ENCODE data around the gene PITPNC1.
"Not testable (repeated sequence)": the region's sequence is repeated elsewhere in the genome, so short reads cannot be mapped to it uniquely, and the experiment has no call there.

Gene PITPNC1

DNA sequence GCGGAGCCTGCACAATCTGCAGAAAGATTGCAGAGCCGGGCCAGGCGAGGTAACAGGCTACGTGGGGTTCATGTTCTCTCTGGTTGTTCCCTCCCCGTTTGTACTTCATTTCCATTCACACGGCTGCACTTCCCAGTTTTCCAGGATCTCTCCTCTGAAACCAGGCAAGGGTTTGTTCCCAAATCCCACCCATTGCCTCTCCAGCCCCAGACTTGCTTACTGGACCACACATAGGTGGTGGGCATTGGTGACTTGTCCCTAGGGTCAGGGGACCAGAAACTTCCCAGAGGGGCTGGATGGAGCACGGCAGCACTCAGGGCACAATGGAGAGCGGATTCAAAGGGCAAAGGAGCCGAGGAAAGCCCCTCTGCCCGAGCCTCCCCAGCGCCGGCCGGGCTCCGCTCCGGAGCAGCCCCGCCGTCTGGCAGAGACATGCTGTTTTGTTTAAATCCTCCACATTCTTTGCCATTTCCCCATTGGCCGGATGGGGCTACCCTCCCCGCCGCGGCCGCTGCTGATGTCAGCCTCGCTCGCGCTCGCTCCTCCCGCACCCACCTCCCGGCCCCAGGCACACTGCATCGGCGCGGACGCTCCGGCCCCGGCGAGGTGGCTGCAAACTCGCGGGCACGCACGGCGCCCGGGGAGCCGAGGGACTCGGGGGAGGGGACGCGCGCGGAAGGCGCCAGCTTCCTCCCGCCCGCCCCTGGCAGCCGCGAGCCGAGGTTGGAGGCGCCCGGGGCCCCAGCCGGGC is at the start of gene PITPNC1:
Gene PITPNC1, plus strand, starts transcription at position 545 of the 751 bp plus-strand sequence.
- peak; percentile 71 for DNase-seq (ENCODE audit: low read depth)

DNA sequence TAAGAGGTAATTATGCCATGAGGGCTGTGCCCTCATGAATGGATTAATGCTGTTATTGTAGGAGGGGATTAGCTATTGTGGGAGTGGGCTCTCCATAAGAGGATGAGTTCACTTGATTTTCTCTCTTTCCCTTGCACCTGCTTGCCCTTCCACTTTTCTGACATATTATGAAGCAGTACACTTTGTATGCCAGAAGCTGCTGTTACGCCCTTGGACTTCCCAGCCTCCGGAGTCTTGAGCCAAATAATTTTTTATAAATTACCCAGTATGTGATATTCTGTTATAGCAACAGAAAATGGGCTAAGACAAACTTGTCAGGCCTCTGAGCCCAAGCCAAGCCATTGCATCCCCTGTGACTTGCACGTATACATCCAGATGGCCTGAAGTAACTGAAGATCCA is 49.1 kb upstream of the PITPNC1 start:
- DNase-seq (ENCODE audit: low read depth) = no peak

DNA sequence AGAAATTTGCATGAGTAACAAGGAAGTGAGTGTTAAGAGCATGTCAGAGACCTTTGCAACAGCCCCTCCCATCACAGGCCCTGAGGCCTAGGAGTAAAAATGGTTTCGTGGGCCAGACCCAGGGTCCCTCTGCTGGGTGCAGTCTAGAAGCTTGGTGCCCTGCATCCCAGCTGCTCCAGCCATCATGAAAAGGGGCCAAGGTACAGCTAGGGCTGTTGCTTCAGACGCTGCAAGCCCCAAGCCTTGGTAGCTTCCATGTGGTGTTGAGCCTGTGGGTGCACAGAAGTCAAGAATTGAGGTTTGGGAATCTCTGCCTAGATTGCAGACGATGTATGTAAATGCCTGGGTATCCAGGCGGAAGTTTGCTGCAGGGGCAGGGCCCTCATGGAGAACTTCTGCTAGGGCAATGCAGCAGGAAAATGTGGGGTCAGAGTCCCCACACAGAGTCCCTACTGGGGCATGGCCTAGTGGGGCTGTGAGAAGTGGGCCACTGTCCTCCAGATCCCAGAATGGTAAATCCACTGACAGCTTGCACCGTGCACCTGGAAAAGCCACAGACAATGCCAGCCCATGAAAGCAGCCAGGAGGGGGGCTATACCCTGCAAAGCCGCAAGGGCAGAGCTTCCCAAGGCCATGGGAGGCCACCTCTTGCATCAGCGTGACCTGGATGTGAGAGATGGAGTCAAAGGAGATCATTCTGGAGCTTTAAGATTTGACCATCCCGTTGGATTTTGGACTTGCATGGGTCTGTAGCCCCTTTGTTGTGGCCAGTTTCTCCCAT is 45.5 kb upstream of the PITPNC1 start:
- not testable (repeated sequence) for DNase-seq (ENCODE audit: low read depth)

DNA sequence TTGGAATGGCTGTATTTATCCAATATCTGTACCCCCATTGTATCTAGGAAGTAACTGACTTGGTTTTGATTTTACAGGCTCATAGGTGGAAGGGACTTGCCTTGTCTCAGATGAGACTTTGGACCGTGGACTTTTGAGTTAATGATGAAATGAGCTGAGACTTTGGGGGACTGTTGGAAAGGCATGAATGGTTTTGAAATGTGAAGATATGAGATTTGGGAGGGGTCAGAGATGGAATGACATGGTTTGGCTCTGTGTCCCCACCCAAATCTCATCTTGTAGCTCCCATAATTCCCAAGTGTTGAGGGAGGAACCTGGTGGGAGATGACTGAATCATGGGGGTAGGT is 44.9 kb upstream of the PITPNC1 start:
- not testable (repeated sequence) for DNase-seq (ENCODE audit: low read depth)

DNA sequence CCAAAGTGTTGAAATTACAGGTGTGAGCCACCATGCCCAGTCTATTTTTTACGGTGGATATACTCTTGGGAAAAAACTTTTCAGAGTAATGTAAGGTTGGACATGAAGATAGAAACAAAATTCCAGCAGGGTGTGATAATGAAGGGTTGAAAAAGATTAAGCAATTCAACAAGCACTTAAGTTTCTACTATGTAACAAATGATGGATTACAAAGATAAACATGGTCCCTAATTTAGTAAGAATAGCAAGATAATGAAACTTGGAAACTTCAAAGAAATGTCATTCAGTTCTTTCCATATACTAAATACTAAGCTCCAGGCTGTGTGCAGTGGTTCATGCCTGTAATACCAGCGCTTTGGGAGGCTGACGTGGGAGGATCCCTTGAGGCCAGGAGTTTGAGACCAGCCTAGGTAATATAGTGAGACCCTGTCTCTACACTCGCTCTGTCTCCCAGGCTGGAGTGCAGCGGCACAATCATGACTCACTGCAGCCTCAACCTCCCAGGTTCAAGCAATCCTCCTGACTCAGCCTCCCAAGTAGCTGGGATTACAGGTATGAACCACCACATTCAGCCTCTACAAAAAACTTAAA is 41.7 kb upstream of the PITPNC1 start:
- no peak for DNase-seq (ENCODE audit: low read depth)

DNA sequence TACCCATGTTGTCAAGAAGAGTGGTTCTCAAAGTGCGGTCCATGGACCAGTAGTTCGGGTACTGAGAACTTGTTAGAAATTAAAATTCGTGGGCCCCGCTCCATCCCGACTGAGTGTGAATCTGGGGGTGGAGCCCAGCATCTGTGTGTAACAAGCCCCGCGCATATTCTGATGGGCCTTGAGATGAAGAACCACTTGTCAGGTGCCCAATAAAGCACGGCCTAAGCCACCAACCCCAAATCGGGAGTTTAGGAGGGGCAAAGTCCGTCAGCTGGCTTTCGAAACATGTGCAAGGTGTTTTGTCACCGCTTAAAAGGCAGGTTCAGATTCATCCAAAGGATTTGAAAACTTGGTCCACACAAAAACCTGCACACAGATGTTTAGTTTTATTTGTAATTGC is 40.2 kb upstream of the PITPNC1 start:
- DNase-seq (ENCODE audit: low read depth) = no peak

DNA sequence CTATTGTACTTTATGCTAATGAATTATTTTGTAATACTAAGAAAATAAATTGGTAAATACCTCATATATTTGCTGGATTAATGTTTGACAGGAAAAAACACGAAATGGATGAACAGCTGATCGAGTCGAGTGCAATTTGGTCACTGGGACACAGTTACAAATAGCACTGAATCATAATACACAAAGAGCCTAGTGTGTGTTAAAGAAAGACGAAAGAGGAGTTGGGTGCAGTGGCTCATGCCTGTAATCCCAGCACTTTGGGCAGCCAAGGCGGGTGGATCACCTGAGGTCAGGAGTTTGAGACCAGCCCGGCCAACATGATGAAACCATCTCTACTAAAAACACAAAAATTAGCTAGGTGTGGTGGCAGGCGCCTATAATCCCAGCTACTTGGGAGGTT is 38.7 kb upstream of the PITPNC1 start:
- DNase-seq (ENCODE audit: low read depth) = not testable (repeated sequence)

DNA sequence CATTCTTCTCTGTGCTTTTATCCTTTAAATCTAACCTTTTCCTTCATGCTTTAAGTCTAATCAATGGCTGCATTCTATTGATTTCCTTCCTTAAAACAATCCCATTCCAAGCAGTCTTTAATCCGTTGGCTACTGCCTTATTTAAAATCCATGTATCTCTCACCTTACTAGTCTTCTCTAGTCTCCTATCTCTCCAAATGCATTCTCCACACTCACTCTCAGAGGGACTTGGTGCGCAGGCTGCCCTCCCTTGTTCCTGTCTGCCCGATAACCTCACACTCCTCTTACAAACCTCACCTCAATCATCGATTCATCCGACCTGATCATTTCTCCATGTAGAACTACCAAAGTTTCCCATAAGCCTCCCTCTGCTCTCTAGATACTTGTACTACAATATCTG is 33.8 kb upstream of the PITPNC1 start:
- DNase-seq (ENCODE audit: low read depth) = no peak

DNA sequence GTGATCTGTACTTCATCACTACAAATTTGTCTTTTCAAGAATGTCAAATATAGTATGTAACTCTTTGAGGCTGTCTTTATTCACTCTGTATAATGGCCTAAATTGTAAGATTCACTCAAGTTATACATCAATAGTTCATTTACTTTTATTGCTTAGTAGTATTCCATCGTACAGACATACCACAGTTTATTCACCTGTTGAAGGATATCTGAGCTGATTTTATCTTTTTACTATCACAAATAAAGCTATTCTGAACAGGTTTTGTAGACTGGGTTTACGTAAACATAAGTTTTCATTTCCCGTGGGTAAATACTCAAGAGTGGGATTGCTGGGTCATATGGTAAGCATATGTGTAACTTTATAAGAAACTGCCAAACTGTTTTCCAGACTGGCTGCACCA is 29.3 kb upstream of the PITPNC1 start:
- no peak for DNase-seq (ENCODE audit: low read depth)

DNA sequence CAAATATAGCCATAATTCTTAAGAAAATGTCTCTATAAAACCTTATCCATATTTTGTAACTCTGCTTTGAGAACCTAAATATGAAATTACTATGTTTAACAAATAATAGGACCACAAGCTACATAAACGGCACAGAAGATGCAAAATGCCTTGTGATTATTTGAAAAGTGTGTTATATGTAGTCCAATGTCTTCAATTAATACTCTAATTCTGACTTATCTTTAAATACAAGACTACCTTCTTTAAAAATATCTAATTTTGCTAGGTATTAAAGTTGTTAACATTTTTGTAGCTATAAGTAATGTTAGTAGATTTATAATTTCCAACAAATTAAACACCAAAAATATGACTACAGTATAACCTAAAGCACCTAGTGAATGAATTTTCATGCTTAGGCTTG is 27.7 kb upstream of the PITPNC1 start:
- no peak for DNase-seq (ENCODE audit: low read depth)

DNA sequence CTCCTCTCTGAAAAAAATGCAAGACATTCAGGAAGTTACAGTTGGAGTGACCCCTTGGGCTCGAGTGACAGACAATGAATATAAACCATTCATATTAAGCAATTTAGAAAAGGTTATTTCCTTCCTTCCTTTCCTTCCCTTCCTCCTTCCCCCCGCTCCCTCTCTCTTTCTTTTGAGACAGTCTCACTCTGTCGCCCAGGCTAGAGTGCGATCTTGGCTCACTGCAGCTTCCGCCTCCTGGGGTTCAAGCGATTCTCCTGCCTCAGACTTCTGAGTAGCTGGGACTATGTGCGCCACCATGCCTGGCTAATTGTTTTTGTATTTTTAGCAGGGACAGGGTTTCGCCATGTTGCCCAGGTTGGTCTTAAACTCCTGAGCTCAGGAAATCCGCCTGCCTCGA is 23.9 kb upstream of the PITPNC1 start:
- no peak for DNase-seq (ENCODE audit: low read depth)

DNA sequence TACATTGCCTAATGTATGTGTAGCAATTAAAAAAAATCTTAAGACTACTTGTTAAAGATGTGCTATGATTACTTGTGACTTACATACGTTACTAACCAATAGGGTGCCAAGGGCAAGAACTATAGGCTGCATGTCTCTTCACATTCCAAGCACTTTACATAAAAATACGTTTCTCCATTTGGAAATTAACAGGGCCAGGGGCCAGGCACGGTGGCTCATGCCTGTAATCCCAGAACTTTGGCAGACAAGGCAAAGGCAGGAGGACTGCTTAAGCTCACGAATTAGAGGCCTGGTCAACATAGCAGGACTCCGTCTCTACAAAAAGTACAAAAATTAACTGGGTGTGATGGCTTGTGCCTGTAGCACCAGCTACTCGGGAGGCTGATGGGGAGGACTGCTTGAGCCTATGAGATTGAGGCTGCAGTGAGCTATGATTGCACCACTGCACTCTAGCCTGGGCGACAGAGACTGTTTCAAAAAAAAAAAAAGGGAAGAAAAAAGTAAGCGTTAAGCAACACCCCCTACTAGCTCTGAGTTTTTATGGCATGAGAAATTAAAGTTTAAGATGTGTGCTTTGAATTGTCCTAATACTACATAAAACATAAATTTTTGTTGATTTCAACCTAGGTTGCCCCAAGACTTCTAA is 23.0 kb upstream of the PITPNC1 start:
- no peak for DNase-seq (ENCODE audit: low read depth)

DNA sequence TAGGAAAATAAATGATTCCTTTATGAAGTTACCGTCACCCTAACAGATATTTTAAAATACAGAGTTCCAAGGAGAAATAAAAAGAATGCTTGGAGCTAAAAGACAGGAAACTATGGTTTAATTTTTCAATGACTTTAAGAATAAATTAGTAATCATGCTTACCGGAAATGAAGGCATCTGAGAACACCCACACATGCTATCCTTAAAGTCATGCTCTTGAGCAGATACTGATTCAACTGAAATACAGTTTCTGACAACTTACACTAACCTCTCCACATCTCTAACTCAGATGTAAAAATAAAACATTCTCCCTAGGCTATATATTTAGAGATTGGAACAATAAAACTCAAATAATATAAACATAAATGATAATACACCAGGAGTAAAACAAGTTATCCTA is 18.5 kb upstream of the PITPNC1 start:
- no peak for DNase-seq (ENCODE audit: low read depth)

DNA sequence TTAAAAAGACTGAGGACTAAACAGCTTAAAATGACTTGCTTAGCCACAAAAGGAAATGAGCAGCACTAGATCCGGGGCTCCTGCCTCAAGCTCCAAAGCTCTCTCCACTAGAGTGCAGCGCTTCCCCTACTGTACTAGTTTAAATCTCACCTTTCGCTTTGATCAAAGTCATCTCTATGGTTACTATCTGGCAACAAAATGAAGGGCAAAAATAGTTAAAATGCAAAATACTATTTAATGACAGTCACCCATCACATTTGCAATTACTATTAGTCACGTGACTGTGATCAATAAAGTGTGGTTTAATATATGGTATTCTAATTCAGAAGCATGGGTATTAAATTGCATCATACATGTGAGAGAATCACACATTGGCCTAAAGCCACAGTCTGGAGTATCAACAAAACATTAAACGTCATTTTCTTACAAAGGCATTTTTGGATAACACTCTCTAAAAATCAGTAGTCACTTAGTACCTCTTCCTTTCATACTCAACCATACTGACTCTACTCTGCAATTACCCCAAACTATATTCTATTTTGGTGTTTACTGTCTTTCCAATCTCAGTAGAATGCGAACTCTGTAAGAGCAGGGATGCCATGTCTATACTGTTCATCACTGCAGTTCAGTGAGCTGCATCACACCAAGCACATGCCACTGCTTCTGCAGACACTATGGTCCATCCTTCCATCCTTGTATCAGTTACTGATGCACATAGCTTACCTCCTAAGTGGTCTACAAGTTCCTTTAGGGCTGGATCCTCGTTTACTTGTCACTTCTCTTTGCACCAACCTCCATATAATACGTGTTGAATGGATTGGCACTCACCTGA is 16.9 kb upstream of the PITPNC1 start:
- no peak for DNase-seq (ENCODE audit: low read depth)

DNA sequence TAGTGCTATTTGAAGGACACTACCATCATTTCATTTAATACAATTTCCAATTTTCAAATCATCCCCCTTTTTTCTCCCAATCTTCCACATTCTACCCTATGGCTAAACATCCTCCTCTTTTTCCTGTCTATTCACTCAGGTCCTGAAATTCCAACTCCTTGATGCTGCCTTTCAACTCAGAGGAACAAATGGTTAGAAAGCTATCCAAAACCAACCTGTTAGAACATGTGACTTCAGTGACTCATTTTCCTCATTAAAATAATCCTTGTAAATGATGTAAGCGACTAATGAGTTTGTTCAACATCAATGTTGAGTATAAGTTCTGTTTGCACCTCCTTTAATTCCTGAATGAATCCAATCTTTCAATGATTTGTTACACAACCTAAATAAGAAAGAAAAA is 16.2 kb upstream of the PITPNC1 start:
- no peak for DNase-seq (ENCODE audit: low read depth)

DNA sequence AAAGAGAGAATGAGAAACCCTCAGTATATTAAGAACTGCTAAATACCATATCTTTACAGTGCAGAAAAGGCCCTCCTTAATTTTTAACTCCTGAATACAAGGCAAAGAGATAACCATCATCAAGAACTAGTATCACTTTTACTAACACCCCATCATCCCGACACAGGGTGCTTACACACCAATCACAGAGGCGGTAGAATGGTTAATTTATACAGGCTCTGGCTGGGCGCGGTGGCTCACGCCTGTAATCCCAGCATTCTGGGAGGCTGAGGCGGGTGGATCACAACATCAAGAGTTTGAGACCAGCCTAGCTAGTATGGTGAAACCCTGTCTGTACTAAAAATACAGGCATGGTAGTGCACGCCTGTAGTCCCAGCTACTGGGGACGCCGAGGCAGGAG is 14.9 kb upstream of the PITPNC1 start:
- no peak for DNase-seq (ENCODE audit: low read depth)

DNA sequence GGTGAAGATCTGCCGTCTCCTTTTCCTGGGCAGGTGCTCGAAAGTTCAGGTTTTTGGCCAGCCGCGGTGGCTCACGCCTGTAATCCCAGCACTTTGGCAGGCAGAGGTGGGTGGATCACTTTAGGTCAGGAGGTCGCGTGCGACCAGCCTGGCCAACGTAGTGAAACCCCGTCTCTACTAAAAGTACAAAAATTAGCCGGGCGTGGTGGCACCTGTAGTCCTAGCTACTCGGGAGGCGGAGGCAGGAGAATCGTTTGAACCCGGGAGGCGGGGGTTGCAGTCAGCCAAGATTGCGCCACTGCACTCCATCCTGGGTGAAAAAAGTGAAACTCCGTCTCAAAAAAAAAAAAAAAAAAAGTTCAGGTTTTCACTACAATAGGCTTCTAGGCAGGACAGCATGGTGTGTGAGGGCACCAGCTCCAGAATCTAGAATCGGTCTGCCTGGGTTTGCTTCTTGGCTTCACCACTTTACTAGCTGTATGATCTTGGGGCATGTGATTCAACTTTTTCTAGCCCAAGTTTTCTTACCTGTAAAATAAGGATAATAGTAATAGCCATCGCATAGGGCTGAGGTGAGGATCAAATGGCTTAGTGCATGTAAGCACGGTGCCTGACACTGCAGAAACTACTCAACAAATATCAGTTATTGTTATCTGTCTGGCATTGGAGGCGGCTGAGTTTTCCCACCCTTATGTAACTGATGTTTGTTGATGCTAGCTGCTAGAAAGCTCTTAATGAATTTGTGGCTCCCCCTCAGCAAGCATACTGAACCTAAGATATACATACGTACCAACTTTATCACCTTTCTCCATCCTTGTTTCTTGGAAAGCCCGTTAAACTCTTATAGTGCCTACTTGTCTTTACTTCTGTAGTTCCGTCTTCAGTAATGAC is 12.0 kb upstream of the PITPNC1 start:
- DNase-seq (ENCODE audit: low read depth) = no peak

DNA sequence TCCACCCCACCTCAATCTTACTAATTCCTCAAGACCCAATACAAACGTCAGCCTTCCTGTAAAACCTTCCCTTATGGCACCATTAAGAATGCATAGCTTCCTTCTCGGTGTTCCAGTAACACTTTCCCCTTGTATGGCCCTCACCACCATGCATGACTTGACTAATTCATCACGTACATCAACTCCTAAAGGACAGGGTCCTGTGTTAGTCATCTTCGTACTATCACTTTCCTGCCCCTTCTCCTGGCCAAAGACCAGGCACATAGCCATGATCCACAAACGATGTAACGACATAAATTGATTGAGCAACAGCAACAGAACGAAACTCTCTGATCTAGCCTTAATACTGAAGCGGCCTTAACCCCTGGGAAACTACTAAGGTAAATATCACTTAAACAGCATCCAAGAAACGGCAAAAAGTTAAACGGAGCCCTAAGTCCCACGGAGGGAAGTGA is 11.3 kb upstream of the PITPNC1 start:
- no peak for DNase-seq (ENCODE audit: low read depth)

DNA sequence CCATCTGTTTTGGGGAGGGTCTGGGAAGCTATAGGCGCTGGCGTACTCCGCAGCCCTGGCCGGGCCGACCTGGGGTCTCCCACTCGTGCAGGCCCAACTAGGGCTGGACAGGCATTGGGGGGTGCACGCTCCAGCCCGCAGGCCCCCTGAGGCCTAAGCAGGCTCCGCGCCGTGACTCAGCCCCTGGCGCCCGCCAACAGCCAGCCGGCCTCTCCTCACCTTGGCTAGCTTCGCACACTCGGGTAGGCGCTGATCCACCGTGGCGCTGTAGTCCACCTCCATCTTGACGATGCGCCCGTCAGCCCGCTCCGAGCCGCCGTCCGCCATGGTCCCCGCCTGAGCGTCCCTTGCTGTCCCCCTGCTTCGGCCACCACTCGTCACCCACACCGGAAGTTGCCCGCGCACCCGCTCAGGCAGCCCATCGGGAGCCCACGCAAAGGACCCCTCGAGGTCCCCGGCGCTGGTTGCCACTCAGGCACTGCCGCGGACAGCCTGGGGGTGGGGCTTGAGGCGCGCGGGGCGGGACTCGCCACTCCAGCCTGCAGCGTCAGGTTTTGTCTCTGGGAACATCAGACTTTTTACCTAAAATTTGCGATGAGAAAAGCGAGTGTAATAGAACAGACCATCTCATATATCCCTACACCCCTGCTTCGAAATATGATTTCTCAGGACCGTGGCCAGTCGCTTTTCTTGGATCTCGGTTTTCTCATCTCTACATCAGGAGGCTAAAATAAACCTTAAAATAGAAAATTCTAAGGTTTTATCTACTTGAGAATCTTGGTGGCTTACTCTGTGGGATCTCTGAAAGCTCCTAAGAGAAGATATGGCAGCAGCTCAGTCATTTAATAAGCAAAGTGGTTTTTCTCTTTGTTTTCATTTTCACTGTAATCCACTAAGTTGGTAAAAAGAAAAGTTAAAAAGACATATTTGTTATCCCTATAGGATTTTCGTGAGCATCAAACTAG is 10.6 kb upstream of the PITPNC1 start, which contains the start of gene PSMD12:
Gene PSMD12, minus strand, starts transcription at position 385 of the 965 bp plus-strand sequence. Its CDS starts 58 bp downstream, at position 327.
- DNase-seq (ENCODE audit: low read depth) = peak; percentile 91
